Measurements from ENCODE around the gene CRABP2.
A peak's percentile ranks its signal among the peaks of the same experiment; 100 is the strongest.

Gene CRABP2

GRCh38 chr1:156708218-156708661 lies 2.9 kb upstream of the CRABP2 start:
- DNase-seq: no peak

- no peak for DNase-seq
These were observed 2.2 kb upstream of the CRABP2 start for GRCh38 chr1:156707417-156708217.

DNA sequence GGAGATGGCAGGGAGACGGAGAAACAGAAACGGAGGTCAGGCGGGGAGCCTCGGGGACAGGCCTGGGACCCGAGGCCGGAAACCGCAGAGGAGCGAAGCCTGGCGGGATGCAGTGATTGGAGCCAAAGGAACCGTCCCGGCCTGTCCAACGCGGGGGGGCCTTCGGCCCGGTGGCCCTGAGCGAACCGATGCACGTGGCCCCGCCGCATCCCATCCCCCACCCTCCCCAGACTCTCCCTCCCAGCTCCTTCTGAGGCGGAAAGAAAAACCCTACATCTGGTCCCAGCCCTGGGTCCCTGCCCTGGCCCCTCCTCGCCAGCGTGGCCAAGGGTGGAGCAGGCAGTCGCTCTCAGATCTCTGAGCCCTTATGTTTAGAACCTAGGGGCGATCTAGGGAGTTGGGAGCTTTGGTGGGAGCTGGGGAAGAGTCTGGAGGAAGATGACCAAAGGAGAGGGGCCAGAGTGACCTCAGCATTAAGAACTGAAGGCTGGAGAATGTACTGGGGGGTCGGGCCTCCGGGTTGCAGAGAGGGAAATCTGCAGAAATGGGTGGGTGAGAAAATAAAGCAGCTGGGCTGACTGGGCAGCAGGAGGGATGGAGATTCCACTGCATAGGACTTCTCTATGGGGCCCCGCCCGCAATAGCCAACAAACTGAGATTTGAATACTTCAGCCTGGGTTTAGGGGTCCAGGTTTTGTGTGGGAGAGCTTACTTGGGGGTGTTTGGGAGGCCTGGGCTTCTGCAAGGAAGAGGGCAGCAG lies 1.5 kb upstream of the CRABP2 start:
- peak; percentile 59 for DNase-seq

GRCh38 chr1:156705918-156706656 lies 704 bp upstream of the CRABP2 start:
- peak; percentile 76 for DNase-seq

GRCh38 chr1:156704930-156705320 lies 458 bp downstream of the CRABP2 start:
- peak; percentile 34 for DNase-seq

- no peak for DNase-seq
These were observed 1.1 kb downstream of the CRABP2 start for GRCh38 chr1:156704166-156704711.

GRCh38 chr1:156703741-156704140 lies 1.6 kb downstream of the CRABP2 start:
- no peak for DNase-seq

GRCh38 chr1:156703336-156703735 lies 2.0 kb downstream of the CRABP2 start:
- DNase-seq: no peak

- peak; percentile 18 for DNase-seq
These were observed 4.4 kb downstream of the CRABP2 start for GRCh38 chr1:156700736-156701531.

GRCh38 chr1:156698995-156699394 lies 6.4 kb downstream of the CRABP2 start:
- no peak for DNase-seq

DNA sequence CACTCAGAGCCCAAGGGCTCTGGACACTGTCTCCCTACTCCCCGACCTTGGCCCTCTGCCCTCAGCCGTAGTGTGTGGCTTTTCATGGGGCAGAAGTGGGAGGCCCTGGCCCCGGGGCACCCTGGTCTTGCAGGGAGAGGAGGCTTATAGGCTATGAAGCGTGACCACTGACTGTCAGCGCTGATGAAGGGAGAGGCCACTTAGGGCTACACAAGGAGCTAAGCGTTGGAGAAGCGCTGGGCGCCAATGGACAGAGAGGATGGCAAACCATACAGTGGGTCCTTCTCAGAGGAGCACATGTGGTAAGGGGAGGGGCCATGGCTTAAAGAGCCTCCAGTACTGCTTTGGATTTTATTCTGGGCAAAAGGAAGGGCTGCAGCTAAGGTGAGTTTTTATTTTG lies 7.9 kb downstream of the CRABP2 start:
- no peak for DNase-seq

- no peak for DNase-seq
These were observed 8.6 kb downstream of the CRABP2 start for GRCh38 chr1:156696755-156697154.

- no peak for DNase-seq
These were observed 10.8 kb downstream of the CRABP2 start for GRCh38 chr1:156694690-156694962.

- DNase-seq: no peak
These were observed 11.3 kb downstream of the CRABP2 start for GRCh38 chr1:156693848-156694689.

DNA sequence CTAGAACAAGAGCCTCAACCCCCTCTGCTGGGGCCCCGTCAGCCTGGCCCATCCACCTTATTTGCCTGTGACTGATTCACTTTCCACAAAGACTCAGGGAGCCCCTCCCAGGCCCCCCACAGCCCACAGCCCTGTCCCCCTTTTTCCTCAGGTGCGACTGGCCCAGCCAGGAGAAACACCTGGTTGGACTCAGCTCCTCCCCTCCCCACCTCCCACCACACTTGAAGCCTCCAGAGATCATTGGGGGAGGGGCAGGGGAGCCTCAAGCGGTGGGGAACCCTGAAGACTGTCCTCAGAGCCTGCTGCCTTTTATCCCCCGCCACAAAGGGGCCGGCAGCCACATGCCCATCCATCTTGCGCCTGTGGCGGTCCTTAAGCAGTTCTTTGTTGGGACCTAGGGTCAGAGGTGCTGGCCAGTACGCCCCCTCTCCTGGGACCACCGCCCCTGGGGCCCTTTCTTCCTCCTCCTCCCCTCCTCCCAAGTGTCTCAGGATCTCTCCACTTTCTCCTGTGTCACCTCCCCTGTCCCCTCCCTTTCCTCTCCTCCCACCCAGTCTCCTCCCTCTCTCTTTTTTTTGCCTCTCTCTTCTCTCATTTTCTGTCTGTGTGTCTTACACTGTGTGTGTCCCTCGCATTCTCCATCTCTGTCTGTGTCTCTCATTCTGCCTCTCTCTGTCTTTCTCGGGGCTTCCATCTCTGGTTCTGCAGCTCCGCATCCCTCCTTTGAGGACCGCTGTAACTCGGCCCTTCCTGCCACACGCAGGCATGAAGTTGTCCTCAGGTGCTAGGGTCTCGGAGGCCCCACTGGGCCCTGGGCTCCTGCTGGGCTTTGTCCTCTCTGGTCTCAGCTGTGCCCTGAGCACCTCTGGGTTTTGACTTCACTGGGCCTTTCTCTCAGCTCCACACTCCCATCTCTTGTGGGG lies 12.2 kb downstream of the CRABP2 start:
- peak; percentile 92 for DNase-seq

GRCh38 chr1:156692441-156692924 lies 12.9 kb downstream of the CRABP2 start:
- DNase-seq: no peak

- no peak for DNase-seq
These were observed 13.5 kb downstream of the CRABP2 start for GRCh38 chr1:156691665-156692440.

GRCh38 chr1:156691191-156691590 lies 14.2 kb downstream of the CRABP2 start:
- DNase-seq: no peak

GRCh38 chr1:156690675-156691036 lies 14.7 kb downstream of the CRABP2 start:
- DNase-seq: no peak

Data from RPMI8226 (cell line).